A549 (cell line): ENCODE data around the gene MAPT.

Experiments
- BHLHE40 ChIP-seq: IDR thresholded peaks from 2 replicates; pipeline ENCODE4 v1.6.1; 2012; ENCODE audit warnings: low read depth, low read length, inconsistent platforms
- CBX8 ChIP-seq: fragments of 200-600 bp; sonication (generic); IDR thresholded peaks from 2 replicates; pipeline ENCODE4 v1.6.1; 2016
- CEBPB ChIP-seq, 2 experiments: fragments of >200 bp in 1 of 2; sonication (Bioruptor Twin) in 1 of 2; formaldehyde crosslinking in 1 of 2; IDR thresholded peaks; 2 replicates each; pipeline ENCODE4 v1.6.1; 2012 to 2016
- CTCF ChIP-seq: fragments of >200 bp; sonication (Bioruptor Twin); formaldehyde crosslinking; IDR thresholded peaks from 3 replicates; pipeline ENCODE4 v1.5.1; 2016
- EP300 ChIP-seq, 2 experiments: fragments of >200 bp; sonication (Bioruptor Twin); formaldehyde crosslinking; IDR thresholded peaks; 2 replicates in 1 of 2; 3 replicates in 1 of 2; pipeline ENCODE4 v1.6.1; 2016 to 2017
- JUN ChIP-seq, 2 experiments: fragments of >200 bp; sonication (Bioruptor Twin); formaldehyde crosslinking; IDR thresholded peaks; 2 replicates in 1 of 2; 3 replicates in 1 of 2; pipeline ENCODE4 v1.6.1; 2016 to 2017
- JUNB ChIP-seq: fragments of >200 bp; sonication (Bioruptor Twin); formaldehyde crosslinking; IDR thresholded peaks from 2 replicates; pipeline ENCODE4 v1.6.1; 2016
- MYC ChIP-seq: IDR thresholded peaks from 2 replicates; pipeline ENCODE4 v1.6.1; 2012; ENCODE audit warnings: mild to moderate bottlenecking, inconsistent platforms, low read length, improper control_type of control experiment, borderline replicate concordance
- NR3C1 ChIP-seq: fragments of >200 bp; sonication (Bioruptor Twin); formaldehyde crosslinking; IDR thresholded peaks from 3 replicates; pipeline ENCODE4 v1.6.1; 2017
- POLR2A ChIP-seq: IDR thresholded peaks from 2 replicates; pipeline ENCODE4 v1.6.1; 2012; ENCODE audit warnings: mild to moderate bottlenecking, low read length
- RAD21 ChIP-seq, 2 experiments: fragments of >200 bp in 1 of 2; sonication (Bioruptor Twin) in 1 of 2; formaldehyde crosslinking in 1 of 2; IDR thresholded peaks in 1 of 2; conservative IDR thresholded peaks in 1 of 2; 2 replicates in 1 of 2; 3 replicates in 1 of 2; pipeline ENCODE4 v1.6.1; 2012 to 2018; ENCODE audit warnings: inconsistent platforms in 1 of 2
- REST ChIP-seq: fragments of 200-600 bp; sonication (generic); IDR thresholded peaks from 2 replicates; pipeline ENCODE4 v1.6.1; 2016; ENCODE audit warnings: antibody characterized with exemption, mild to moderate bottlenecking, moderate library complexity
- RFX5 ChIP-seq: fragments of 450-650 bp; IDR thresholded peaks from 2 replicates; pipeline ENCODE4 v1.7.1; 2014; ENCODE audit warnings: antibody characterized with exemption, mild to moderate bottlenecking, moderate library complexity
- USF2 ChIP-seq: fragments of 450-650 bp; IDR thresholded peaks from 2 replicates; pipeline ENCODE4 v1.6.1; 2014; ENCODE audit warnings: antibody characterized with exemption

GRCh38 chr17:45935197-45935709 lies 40.9 kb downstream of the MAPT start:
- TF ChIP-seq RAD21 (conservative IDR thresholded peaks at IDR 0.05 in 1 of 2, IDR thresholded peaks at IDR 0.05 in 1 of 2) = no peak
- no peak for TF ChIP-seq CTCF
- TF ChIP-seq MYC = no peak
- no peak for TF ChIP-seq RFX5
- no peak for TF ChIP-seq REST
- TF ChIP-seq POLR2A = no peak
- no peak for TF ChIP-seq CEBPB (IDR thresholded peaks at IDR 0.05)
- TF ChIP-seq CBX8 = no peak
- no peak for TF ChIP-seq BHLHE40
- TF ChIP-seq EP300 (IDR thresholded peaks at IDR 0.05) = no peak
- no peak for TF ChIP-seq NR3C1
- TF ChIP-seq USF2 = no peak
- no peak for TF ChIP-seq JUN (IDR thresholded peaks at IDR 0.05)
- TF ChIP-seq JUNB = no peak
